Measurements from ENCODE around the gene PRSS36. TPM values are rescaled to one million over a fixed set of nuclear protein-coding genes. Genes with fewer than 3 reads are reported as not detected.
A peak's percentile ranks its signal among the peaks of the same experiment; 100 is the strongest.

Gene PRSS36
- total RNA-seq, 1 experiment from 2014 or later = 0.66 TPM

GRCh38 chr16:31179747-31180459 is 30.0 kb upstream of the PRSS36 start, which contains the start of gene FUS:
FUS (plus strand) TSS chr16:31180139; CDS start chr16:31180215, 76 bp downstream.
- no peak within 1 kb of the TSS for H3K56ac ChIP-seq (ENCODE audit: insufficient read length, low read depth, low read length)
- no CpG with 5 or more reads among the region's 69 CpGs for WGBS (ENCODE audit: extremely low coverage, insufficient read length, low lambda C conversion rate)
- H3K36me3 Mint-ChIP-seq (ENCODE audit: insufficient read depth in 1 of 3, low read depth in 3 of 3) = peaks cover 40 to 42% (median 40%) of the 10 kb centered on the region in 3 experiments

More at GRCh38 chr16:31179747-31180459, 30.0 kb upstream of the PRSS36 start, which contains the start of gene FUS:
- no peaks in the 10 kb centered on the region for H4K20me1 ChIP-seq (ENCODE audit: control insufficient read depth, insufficient read depth, insufficient read length)
- no peak within 1 kb of the TSS for H4K8ac ChIP-seq (replicated peaks; ENCODE audit: insufficient read length, low read depth, low read length)
- DNase-seq = peak; percentile 86
- H2BK20ac ChIP-seq (ENCODE audit: low read depth, low read length, poor library complexity, severe bottlenecking) = no peak within 1 kb of the TSS
- H3K27me3 ChIP-seq (ENCODE audit: insufficient read depth, low read length) = no peaks in the 10 kb centered on the region
- H3K79me2 ChIP-seq (ENCODE audit: insufficient read depth, low read length) = peaks cover 37% of the 10 kb centered on the region
- H3K14ac ChIP-seq (ENCODE audit: insufficient read depth, low read length) = peak within 1 kb of the TSS; percentile 96
- Mint-ChIP-seq H3K4me3 (peak within 1 kb of the TSS; percentile 97 to 99), H3K9me3 (peaks cover 0 to 2% of the 10 kb centered on the region in 2 experiments; a peak in 2 of 5 replicates), H3K27me3 (ENCODE audit: low read depth) (peaks cover 2% of the 10 kb centered on the region), H3K27ac (peak within 1 kb of the TSS; percentile 100), H3K4me1 (peaks cover 33 to 35% of the 10 kb centered on the region in 2 experiments)
- peak within 1 kb of the TSS; percentile 87 for H3K4me2 ChIP-seq (ENCODE audit: insufficient read depth, insufficient read length, low read length)
- peak within 1 kb of the TSS; percentile 97 for H3K9ac ChIP-seq (ENCODE audit: extremely low read depth, insufficient read length, low read length)
- H2AK5ac ChIP-seq (ENCODE audit: insufficient read length, low read length) = no peak within 1 kb of the TSS
- H4K5ac ChIP-seq (ENCODE audit: insufficient read length, low read depth, low read length) = peak within 1 kb of the TSS; percentile 9
- H2BK15ac ChIP-seq (ENCODE audit: low read depth, low read length) = no peak within 1 kb of the TSS
- H2BK12ac ChIP-seq (ENCODE audit: insufficient read length, low read depth, low read length) = no peak within 1 kb of the TSS
- H3K79me1 ChIP-seq (ENCODE audit: insufficient read depth, low read depth, low read length, poor library complexity, severe bottlenecking) = peaks cover 9% of the 10 kb centered on the region
- H2BK120ac ChIP-seq (ENCODE audit: low read depth, low read length, poor library complexity, severe bottlenecking) = peak within 1 kb of the TSS; percentile 84
- H3K23ac ChIP-seq (ENCODE audit: insufficient read length, low read depth, low read length) = no peak within 1 kb of the TSS
- TF ChIP-seq CTCF (conservative IDR thresholded peaks at IDR 0.05) = no peak
- H3K4ac ChIP-seq (ENCODE audit: low read depth, low read length) = peak within 1 kb of the TSS; percentile 3; the same call in 1 of the 2 replicates
- H4K91ac ChIP-seq (ENCODE audit: insufficient read length, low read depth, low read length) = peak within 1 kb of the TSS; percentile 51
- no peak within 1 kb of the TSS for H3T11ph ChIP-seq (ENCODE audit: low read length)
- H2BK5ac ChIP-seq (ENCODE audit: insufficient read length, low read length) = peak within 1 kb of the TSS; percentile 55
- peak within 1 kb of the TSS; percentile 96 for H3K18ac ChIP-seq (ENCODE audit: insufficient read length, low read depth, low read length)
- H3K4me1 ChIP-seq (ENCODE audit: insufficient read depth, low read length) = no peaks in the 10 kb centered on the region; the same call in 1 of the 2 replicates
- no peaks in the 10 kb centered on the region for H3K9me3 ChIP-seq (ENCODE audit: control insufficient read depth, low read depth, low read length)
- H3K23me2 ChIP-seq (ENCODE audit: insufficient read length, low read depth, low read length, poor library complexity, severe bottlenecking) = peaks cover 9% of the 10 kb centered on the region
- H3K27ac ChIP-seq (ENCODE audit: insufficient read length, low read depth, low read length) = peak within 1 kb of the TSS; percentile 36
- no peak within 1 kb of the TSS for H2AFZ ChIP-seq (ENCODE audit: low read length)

Measured in H9 (cell line).